ENCODE results near the gene ABCF2.

DNA sequence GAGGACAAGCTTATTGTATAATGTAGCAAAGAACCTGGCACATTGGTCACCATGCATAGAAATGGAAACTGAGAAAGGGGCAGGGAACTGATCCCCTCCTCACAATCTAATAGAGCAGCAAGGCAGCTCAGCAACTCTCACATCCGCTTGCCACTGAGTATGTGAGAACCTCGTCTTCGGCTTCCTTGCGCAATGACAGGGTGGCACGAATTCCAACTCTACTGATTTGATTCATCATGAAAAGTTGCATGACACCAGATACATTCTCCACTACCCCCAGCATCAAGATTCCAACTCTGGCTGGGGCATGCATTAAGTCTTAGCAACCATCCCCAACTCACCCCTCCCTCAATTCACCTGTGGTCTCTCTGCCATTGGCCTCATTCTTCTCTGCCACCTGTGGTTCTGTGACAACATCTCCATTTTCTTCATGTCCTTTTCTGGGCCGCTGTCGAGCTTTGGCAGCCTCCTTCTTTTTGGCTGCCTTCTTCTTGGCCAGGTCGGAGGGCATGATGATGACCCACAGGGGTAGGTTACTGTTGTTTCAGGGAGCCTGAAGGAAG is 976 bp downstream of the ABCF2 start:
- TF ChIP-seq, protein P1, sequence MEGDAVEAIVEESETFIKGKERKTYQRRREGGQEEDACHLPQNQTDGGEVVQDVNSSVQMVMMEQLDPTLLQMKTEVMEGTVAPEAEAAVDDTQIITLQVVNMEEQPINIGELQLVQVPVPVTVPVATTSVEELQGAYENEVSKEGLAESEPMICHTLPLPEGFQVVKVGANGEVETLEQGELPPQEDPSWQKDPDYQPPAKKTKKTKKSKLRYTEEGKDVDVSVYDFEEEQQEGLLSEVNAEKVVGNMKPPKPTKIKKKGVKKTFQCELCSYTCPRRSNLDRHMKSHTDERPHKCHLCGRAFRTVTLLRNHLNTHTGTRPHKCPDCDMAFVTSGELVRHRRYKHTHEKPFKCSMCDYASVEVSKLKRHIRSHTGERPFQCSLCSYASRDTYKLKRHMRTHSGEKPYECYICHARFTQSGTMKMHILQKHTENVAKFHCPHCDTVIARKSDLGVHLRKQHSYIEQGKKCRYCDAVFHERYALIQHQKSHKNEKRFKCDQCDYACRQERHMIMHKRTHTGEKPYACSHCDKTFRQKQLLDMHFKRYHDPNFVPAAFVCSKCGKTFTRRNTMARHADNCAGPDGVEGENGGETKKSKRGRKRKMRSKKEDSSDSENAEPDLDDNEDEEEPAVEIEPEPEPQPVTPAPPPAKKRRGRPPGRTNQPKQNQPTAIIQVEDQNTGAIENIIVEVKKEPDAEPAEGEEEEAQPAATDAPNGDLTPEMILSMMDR (IDR thresholded peaks at IDR 0.05): no peak
- no peak for TF ChIP-seq POLR2AphosphoS5 (IDR thresholded peaks at IDR 0.05)

Data from gastroesophageal sphincter (tissue), 3 donors.